ENCODE data around the gene GALNS. TPM values are rescaled to one million over a fixed set of nuclear protein-coding genes. Genes with fewer than 3 reads are reported as not detected.

GALNS gene
- total and polyA plus RNA-seq, 12 donors = 12.6 to 63.1 (median 36.2) TPM

DNA sequence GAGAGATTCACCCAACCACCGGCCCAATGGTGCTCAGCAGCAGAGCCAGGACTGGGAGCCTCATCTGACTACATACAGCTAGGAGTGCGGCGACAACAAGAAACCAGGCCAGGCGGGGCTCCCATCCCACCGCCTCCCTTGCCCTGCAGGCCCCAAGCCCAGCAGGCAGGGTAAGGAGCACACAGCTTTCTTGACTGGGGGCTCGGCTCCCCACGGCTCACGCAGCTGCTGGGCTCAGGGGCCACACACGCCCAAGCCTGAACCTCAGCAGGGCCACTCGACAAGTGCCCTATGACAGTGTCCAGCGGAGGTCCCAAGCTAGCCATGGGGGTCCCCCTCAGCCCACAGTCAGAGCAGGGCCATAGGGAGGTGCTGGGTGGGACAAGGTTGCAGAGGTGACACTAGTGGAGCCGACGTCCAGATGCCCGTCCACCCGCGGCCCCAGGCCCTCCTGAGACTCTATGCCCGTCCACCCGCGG, 85.4 kb downstream of the GALNS start:
- intact Hi-C loops (cut with DNase I) = no loop called here
- Histone ChIP-seq H3K27me3 (no peaks in the 10 kb centered on the region), H3K9me3 (replicated peaks in 1 of 3) (no peaks in the 10 kb centered on the region), H3K4me3 (no peak overlapping the region), H3K27ac (peak overlapping the region in 2 of 5 donors; percentile 62 to 86), H3K4me1 (replicated peaks in 1 of 2) (peaks cover 18 to 52% of the 10 kb centered on the region in 2 donors), H3K36me3 (replicated peaks in 1 of 2) (no peaks in the 10 kb centered on the region)
- WGBS, 4 donors = 68 to 81% (median 79%) methylated on average over 5 to 19 of the region's 19 CpGs
- no peak for TF ChIP-seq POLR2A (IDR thresholded peaks at IDR 0.05)
- TF ChIP-seq, protein P1, sequence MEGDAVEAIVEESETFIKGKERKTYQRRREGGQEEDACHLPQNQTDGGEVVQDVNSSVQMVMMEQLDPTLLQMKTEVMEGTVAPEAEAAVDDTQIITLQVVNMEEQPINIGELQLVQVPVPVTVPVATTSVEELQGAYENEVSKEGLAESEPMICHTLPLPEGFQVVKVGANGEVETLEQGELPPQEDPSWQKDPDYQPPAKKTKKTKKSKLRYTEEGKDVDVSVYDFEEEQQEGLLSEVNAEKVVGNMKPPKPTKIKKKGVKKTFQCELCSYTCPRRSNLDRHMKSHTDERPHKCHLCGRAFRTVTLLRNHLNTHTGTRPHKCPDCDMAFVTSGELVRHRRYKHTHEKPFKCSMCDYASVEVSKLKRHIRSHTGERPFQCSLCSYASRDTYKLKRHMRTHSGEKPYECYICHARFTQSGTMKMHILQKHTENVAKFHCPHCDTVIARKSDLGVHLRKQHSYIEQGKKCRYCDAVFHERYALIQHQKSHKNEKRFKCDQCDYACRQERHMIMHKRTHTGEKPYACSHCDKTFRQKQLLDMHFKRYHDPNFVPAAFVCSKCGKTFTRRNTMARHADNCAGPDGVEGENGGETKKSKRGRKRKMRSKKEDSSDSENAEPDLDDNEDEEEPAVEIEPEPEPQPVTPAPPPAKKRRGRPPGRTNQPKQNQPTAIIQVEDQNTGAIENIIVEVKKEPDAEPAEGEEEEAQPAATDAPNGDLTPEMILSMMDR (IDR thresholded peaks at IDR 0.05) = no peak
- DNase-seq = no peak

DNA sequence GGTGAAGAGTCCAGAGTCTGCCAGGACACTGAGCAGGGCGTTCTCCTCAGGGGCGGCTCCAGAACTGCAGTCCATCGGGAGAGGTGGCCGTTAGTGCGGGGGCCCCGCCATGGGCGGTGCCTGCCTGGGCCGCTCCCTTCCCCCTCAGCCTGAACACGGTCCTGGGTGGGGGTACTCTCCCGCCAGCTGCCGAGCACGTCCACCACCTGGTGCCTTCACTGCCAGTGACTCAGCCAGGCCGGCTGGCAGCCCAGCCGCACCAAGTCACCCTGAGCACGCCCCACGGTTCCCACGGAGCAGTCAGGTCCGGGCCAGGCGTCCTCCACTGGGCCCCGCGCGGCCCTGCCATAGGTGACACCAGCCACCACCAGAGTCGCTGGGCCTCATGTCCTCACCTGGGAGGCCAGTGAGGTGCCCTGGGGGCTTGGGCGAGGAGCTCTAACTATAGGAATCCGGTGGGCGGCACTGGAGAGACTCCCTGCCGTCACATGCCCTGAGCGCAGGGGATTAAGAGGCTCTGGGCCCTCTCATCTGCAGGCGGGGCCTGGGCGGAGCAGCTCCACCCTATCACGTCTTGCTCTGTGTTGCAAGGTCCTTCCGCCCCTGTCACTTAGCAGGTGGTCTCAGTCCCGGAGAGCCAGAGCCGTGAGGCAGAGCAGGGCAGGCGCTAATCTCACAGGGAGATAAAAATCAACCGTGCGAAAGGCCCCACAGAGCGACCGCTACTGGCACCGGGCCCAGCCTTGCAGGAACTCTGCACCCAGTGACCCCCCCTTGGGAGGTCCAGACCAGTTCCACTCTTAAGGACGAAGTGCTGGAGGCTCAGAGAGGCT, 86.1 kb downstream of the GALNS start:
- Histone ChIP-seq H3K9me3 (replicated peaks in 1 of 3) (no peaks in the 10 kb centered on the region), H3K4me1 (replicated peaks in 1 of 2) (peaks cover 18 to 52% of the 10 kb centered on the region in 2 donors), H3K36me3 (replicated peaks in 1 of 2) (no peaks in the 10 kb centered on the region), H3K4me3 (no peak overlapping the region), H3K27me3 (no peaks in the 10 kb centered on the region), H3K27ac (peak overlapping the region in 2 of 5 donors; percentile 62 to 86)
- intact Hi-C loops (cut with DNase I) = no loop called here
- peak in 5 of 7 donors; percentile 48 to 75 (median 65) for DNase-seq
- TF ChIP-seq POLR2A (IDR thresholded peaks at IDR 0.05) = no peak
- TF ChIP-seq, protein P1 (IDR thresholded peaks at IDR 0.05) = no peak
- WGBS, 4 donors = 52 to 77% (median 61%) methylated on average over 10 to 41 of the region's 41 CpGs

DNA sequence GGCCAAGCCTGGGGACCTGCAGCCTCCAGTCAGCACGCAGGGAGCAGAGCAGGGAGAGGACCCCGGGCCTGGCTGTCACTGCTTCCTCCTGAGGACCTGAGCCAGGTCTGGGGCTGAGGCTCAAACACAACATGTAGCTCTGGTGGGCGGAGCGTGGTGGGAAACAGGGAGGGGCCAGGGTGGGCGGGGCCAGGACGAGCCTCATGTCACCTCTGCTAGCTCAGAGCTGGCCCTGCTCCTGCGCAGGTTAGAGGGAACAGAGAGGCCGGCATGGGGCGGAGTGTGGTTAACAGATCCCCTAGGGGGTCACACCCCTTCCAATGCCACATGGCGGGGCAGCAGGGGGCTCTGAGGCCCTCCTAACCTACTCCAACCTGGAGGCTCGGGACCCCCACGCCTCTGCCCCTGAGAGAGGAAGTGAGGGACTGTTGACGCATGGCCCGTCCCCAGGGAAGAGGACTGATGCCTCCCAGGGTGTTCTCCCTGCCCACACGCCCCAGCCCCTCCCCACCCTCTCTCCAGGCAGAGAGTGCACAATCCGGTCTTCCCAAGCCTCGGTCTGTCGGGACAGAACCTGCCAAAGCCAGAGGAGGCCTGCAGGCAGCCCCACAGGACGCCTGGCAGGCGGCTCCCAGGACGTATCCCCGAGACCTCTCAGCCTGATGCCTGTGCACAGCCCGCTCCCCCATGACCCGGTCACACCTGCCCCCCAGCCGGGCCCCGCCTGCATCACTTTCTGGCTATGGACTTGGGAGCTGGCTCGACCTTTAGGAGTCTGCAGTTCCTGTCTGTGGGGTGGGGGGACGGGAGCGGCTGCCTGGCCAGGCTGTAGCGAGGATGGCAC, 86.9 kb downstream of the GALNS start:
- H3K4me3 ChIP-seq = no peak overlapping the region
- H3K27ac ChIP-seq = peak overlapping the region in 2 of 5 donors; percentile 65 to 86
- 60 to 68% (median 64%) methylated on average over 2 to 30 of the region's 30 CpGs for WGBS, 4 donors
- TF ChIP-seq, protein P1 (IDR thresholded peaks at IDR 0.05) = no peak
- no peak for TF ChIP-seq POLR2A (IDR thresholded peaks at IDR 0.05)
- DNase-seq = no peak
- no peaks in the 10 kb centered on the region for H3K9me3 ChIP-seq (replicated peaks in 1 of 3)
- peaks cover 18 to 52% of the 10 kb centered on the region in 2 donors for H3K4me1 ChIP-seq (replicated peaks in 1 of 2)
- intact Hi-C loops (cut with DNase I) = no loop called here
- no peaks in the 10 kb centered on the region for H3K36me3 ChIP-seq (replicated peaks in 1 of 2)
- H3K27me3 ChIP-seq = no peaks in the 10 kb centered on the region

Data from adrenal gland (tissue), 12 donors.